ENCODE data around the gene EFCAB12. TPM values are rescaled to one million over a fixed set of nuclear protein-coding genes. Genes with fewer than 3 reads are reported as not detected.
"Not testable (repeated sequence)": the region's sequence is repeated elsewhere in the genome, so short reads cannot be mapped to it uniquely, and the experiment has no call there.

The EFCAB12 gene
- total RNA-seq, 1 donor from 2014 or later, result not detected

DNA sequence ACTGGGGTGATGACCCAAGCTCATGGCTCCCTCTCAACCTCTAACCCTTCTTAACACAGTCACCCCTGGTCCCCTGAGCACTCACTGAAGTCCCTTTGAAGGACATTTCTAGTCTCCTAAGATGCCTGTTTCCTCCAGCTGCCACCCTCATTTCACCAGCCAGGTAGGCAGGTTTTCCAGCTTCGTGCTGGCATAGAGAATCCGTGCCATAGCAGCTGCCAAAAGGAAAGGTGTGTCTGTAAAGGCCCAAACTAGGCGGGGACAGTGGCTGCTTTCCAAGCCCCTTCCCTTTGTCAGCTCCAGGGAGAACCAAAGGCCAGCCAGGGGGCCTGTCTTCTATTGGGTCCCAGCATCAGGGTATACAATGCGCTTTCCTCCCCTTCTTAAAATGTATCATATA lies 36.9 kb downstream of the EFCAB12 start:
- not testable (repeated sequence) for DNase-seq

GRCh38 chr3:129389572-129389937 lies 38.9 kb downstream of the EFCAB12 start:
- DNase-seq, result peak; percentile 64

DNA sequence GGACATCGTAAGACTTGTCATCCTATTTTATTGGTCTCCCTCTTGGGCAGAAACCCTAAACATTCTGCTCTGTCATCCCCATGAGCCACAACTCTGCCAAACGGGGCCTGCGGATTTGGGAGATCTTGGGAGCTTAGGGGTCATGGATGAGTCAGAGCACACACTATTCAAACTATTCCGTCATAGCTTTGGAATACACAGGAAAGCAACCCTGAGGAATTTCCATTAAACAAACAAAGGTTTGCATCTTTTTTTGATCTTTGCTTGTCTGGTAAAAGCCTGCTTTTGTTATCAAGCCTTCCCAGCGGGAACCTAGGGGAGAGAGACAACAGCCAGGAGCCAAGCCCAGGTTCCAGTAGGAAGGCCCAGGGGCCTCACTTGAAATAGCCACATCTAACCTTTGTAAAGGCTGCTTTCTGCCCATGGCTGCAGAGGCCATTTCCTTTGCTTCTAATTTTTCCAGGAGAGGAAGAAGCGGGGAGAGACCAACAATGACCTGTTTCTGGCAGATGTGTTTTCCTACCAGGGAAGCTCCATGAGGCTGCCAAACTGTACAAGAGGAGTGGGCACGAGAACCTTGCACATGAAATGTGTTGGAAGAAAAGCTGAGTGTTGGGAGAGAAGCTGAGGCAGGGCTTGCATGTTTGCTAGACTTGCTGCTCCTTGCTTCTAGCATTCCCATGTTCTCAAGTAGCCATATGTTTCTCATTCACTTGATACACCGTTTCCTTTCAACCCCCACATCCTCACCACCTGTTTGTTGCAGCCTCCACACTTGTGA lies 39.5 kb downstream of the EFCAB12 start:
- DNase-seq, result peak; percentile 84

GRCh38 chr3:129387487-129387886 lies 40.9 kb downstream of the EFCAB12 start:
- DNase-seq, result no peak

- DNase-seq, result no peak
These were observed 41.5 kb downstream of the EFCAB12 start for GRCh38 chr3:129386984-129387383.

DNA sequence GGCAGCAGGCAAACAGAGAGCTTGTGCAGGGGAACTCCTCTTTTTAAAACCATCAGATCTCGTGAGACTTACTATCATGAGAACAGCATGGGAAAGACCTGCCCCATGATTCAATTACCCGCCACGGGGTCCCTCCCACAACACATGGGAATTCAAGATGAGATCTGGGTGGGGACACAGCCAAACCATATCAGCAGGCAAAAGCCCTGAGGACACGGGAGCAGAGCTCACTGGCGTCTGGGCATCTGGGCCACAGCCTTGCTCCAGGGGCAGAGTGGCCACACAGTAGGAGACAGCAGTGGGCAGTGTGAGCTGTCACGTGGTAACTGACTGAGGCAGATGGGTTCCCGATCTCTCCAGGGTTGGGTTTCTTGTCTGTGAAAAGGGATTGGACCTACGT lies 42.9 kb downstream of the EFCAB12 start:
- DNase-seq, result not testable (repeated sequence)

- DNase-seq, result no peak
These were observed 43.7 kb downstream of the EFCAB12 start for GRCh38 chr3:129384594-129385323.

GRCh38 chr3:129384103-129384502 lies 44.3 kb downstream of the EFCAB12 start:
- DNase-seq, result not testable (repeated sequence)

DNA sequence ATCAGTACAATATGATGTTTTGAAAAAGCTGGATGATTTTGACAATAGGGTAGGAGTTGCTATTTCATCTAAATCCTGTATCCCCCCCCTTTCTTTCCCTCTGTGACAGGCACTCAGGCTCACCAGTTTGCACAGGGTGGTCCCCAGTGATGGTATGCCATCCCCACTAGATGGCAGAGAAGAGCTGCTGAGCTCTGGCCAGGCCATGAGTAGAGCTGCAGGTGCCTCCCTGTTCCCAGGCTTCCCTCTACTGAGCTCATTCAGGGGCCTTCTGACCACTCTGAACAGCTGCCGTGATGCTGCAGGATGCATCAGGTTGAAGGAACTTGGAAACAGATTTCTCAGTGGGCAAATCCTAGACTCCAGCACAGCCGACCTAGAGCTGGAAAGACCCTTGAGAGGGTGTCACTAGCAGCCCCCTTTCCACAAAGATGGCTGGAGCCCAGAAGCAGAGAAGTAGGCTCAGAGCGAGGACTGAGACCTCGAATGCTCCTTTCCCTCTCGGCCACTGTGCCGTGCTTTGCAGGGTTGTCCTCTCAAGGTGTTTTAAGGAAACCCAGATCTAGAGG lies 45.1 kb downstream of the EFCAB12 start:
- peak; percentile 90 for DNase-seq

DNA sequence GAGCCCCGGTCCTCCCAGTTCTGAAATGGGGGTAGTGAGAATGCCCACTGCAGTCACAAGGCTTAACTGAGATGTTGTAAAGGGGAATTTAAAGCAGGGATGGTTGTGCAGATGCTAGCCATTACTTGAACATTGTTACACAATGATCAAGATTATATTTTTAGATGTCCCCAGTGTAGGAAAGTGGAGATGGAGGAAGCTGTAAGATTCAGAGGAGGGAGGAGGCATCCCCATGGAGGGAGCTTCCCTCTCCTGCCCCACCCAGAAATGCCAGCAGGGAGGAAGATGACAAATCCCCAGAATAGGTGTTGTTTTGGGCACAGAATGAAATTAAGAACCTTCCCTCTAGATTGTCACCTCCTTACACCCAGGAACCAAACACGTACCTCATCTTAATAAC lies 46.1 kb downstream of the EFCAB12 start:
- no peak for DNase-seq

GRCh38 chr3:129379582-129380358 lies 48.7 kb downstream of the EFCAB12 start:
- peak; percentile 14 for DNase-seq

DNA sequence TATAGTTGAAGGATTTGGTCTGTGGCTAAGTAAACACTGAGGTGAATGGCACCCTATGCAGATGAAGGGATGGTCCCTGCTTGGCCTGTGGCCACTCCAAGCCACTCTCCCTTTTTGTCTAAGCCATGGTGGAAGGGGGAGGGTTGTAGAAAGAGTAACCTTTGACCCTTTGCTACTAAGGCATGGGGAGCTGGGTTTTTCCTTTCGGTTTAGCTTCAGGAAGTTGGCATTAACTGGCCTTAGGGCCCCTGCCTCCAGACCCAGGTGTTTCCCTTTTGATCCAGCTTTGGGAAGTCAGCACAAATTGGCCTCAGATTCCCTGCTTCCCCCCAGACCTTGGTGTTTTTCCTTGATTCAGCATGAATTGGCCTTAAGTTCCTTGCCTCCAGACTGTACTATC lies 49.5 kb downstream of the EFCAB12 start:
- peak; percentile 88 for DNase-seq

DNA sequence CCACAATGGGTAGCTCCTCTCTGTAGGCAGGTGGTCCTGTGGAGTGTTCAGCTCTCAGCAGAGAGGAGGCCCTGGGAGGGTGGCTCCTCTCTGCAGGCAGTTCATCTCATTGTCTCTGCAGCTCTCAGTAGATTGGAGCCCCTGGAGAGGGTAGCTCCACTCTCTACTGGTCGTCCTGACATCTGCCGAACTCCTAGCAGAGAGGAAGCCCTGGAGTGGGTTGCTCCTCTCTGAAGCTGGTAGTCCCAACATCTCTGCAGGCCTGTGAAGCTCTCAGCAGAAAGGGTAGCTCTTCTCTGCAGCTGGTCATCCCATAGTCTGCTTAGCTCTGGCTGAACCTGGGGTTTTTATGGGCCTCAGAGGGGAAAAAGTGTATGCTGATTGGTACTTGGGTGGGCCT lies 50.8 kb downstream of the EFCAB12 start:
- DNase-seq, result no peak

DNA sequence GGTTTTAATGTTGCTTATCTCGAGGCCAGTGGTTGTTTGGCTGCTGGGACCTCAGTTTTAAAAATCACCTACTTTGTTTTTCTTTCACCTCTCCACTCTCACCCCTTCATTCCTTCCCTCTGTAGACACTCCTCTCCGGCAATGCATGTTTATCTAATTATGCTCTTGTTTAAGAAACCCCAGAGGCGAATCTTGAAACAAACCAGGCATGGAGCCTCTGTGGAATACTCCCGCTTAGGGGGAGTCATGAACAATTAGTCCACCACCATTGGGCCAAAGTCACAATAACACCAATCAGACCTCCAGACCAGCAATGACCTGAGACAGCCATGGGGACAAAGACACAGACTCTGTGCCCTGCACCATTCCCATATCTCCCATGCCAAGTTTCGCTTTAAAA lies 53.3 kb downstream of the EFCAB12 start:
- no peak for DNase-seq

DNA sequence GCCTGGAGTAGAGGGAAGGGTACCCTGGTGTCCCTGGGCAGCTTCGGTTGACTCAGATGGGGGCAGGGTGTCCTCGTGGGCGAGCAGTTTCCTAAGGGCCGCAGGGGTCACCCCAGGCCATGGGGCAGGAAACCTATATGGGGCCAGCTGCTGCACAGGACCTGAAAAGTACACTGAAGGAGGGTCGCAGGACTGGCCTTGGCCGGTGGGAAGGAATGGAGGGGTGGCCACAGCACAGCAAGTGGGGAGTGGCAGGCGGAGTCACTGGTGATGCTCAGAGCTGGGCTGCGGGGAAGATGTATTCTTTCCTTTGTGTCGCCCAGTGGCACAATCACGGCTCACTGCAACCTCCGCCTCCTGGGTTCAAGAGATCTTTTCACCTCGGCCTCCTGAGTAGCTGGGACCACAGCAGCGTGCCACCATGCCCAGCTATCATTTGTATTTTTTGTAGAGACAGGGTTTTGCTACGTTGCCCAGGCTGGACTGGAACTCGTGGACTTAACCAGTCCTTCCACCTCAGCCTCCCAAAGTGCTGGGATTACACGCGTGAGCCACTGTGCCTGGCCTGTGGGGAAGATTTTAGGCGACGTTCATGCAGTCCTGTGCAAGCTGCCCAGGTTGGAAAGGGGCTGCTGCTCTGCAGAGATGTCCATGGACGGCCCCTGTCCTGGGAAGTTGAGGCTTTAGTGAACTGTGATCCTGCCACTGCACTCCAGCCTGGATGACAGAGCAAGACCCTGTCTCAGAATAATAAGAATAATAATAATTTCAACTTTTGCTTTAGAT lies 57.2 kb downstream of the EFCAB12 start:
- DNase-seq, result no peak

- no peak for DNase-seq
These were observed 58.0 kb downstream of the EFCAB12 start for GRCh38 chr3:129370248-129370964.

GRCh38 chr3:129369711-129370110 lies 58.7 kb downstream of the EFCAB12 start:
- DNase-seq, result no peak

GRCh38 chr3:129367821-129368220 lies 60.6 kb downstream of the EFCAB12 start:
- DNase-seq, result no peak

GRCh38 chr3:129366312-129366831 lies 62.1 kb downstream of the EFCAB12 start:
- DNase-seq, result no peak

- DNase-seq, result no peak
These were observed 62.9 kb downstream of the EFCAB12 start for GRCh38 chr3:129365296-129366136.
